K562 (cell line): ENCODE data around the gene PLCD1. TPM values are rescaled to one million over a fixed set of nuclear protein-coding genes. Genes with fewer than 3 reads are reported as not detected.

Source experiments
- AFF4 ChIP-seq: sonication (generic); formaldehyde crosslinking; IDR thresholded peaks from 2 replicates; pipeline ENCODE4 v1.8.0; 2023; ENCODE audit warnings: mild to moderate bottlenecking, missing genetic modification reagents
- ARID3A ChIP-seq: IDR thresholded peaks from 2 replicates; pipeline ENCODE4 v1.6.1; 2012; ENCODE audit warnings: low read depth, low read length, improper control_type of control experiment, borderline replicate concordance
- ATF1 ChIP-seq, 2 experiments: fragments of 450-650 bp in 1 of 2; IDR thresholded peaks; 2 replicates each; pipeline ENCODE4 v1.6.1; 2016; ENCODE audit warnings: missing compliant biosample characterization in 1 of 2, missing genetic modification characterization in 1 of 2
- ATF6 ChIP-seq: sonication (generic); formaldehyde crosslinking; IDR thresholded peaks from 2 replicates; pipeline ENCODE4 v1.4.0; 2020; ENCODE audit warnings: mild to moderate bottlenecking, missing genetic modification reagents
- DEAF1 ChIP-seq: fragments of 450-650 bp; formaldehyde crosslinking; IDR thresholded peaks from 2 replicates; pipeline ENCODE4 v1.4.0; 2020; ENCODE audit warnings: mild to moderate bottlenecking, moderate library complexity
- DLX4 ChIP-seq: fragments of 250-450 bp; sonication (Bioruptor Pico); IDR thresholded peaks from 2 replicates; pipeline ENCODE4 v1.6.1; 2021; ENCODE audit warnings: mild to moderate bottlenecking
- KDM1A ChIP-seq, 2 experiments: fragments of 450-650 bp; IDR thresholded peaks; 2 replicates each; pipeline ENCODE4 v1.6.1; 2016; ENCODE audit warnings: mild to moderate bottlenecking in 2 of 2
- MEF2D ChIP-seq: conservative IDR thresholded peaks from 2 replicates; pipeline ENCODE4 v1.6.1; 2016; ENCODE audit warnings: low read depth, missing genetic modification characterization, missing compliant biosample characterization
- POLR2AphosphoS5 ChIP-seq: IDR thresholded peaks from 2 replicates; pipeline ENCODE4 v1.6.1; 2011; ENCODE audit warnings: mild to moderate bottlenecking, low read depth, low read length, moderate library complexity; ENCODE audit not compliant: control insufficient read depth, insufficient read depth
- POLR2B ChIP-seq: fragments of 450-650 bp; IDR thresholded peaks from 2 replicates; pipeline ENCODE4 v1.6.1; 2018; ENCODE audit warnings: low read depth; ENCODE audit not compliant: partially characterized antibody
- SAP30 ChIP-seq: fragments of 200-600 bp; sonication (generic); IDR thresholded peaks from 2 replicates; pipeline ENCODE4 v1.6.1; 2012; ENCODE audit warnings: borderline replicate concordance, low read depth, mild to moderate bottlenecking, moderate library complexity, low read length, control low read depth, inconsistent platforms; ENCODE audit not compliant: insufficient read depth, poor library complexity, severe bottlenecking
- SIRT6 ChIP-seq: IDR thresholded peaks from one replicate; pipeline ENCODE4 v1.6.1; 2012; ENCODE audit warnings: low read depth, mild to moderate bottlenecking, control low read depth, inconsistent platforms, low read length, moderate library complexity
- SMAD2 ChIP-seq: fragments of 150-350 bp; IDR thresholded peaks from 2 replicates; pipeline ENCODE4 v1.6.1; 2014; ENCODE audit warnings: low read depth, mild to moderate bottlenecking, low read length
- TSC22D4 ChIP-seq: fragments of 450-650 bp; IDR thresholded peaks from 2 replicates; pipeline ENCODE4 v1.6.1; 2016; ENCODE audit warnings: missing genetic modification characterization, missing biosample characterization, control low read depth
- ZNF589 ChIP-seq: fragments of 200-800 bp; sonication (Bioruptor generic); IDR thresholded peaks from 2 replicates; pipeline ENCODE4 v1.6.1; 2016; ENCODE audit warnings: low read depth, missing genetic modification characterization, missing compliant biosample characterization
- polyA plus RNA-seq, 8 experiments: library from polyadenylated mRNA; depleted of rRNA in 4 of 8; stranded (reverse) in 5 of 8; unstranded in 3 of 8; fragments of >200 nt; fragmentation: Nextera tagmentation in 2 of 8; fragmentation: Illumina TruSeq in 1 of 8; extraction: Ambion mirVana in 2 of 8; extraction: Trizol in 1 of 8; gene quantifications; 2 replicates each; pipeline versions ENCODE4 v1.2.1 to v1.2.3, GENCODE V29; 2011 to 2014; ENCODE audit warnings: inconsistent platforms in 1 of 8, missing spikeins in 1 of 8
- total RNA-seq, 7 experiments: library from RNA; depleted of rRNA in 6 of 7; stranded (reverse); fragments of >200 nt in 6 of 7; fragmentation: Illumina TruSeq in 2 of 7; extraction: Trizol in 2 of 7; gene quantifications; 2 replicates each; pipeline versions ENCODE4 v1.2.1 to v1.2.3, GENCODE V29; 2011 to 2021; ENCODE audit warnings: low replicate concordance in 1 of 7

Gene PLCD1
- total and polyA plus RNA-seq, 9 of the 15 experiments (the other 6 are each of a cell fraction or from before 2014, with no cell fraction given): 5.4 to 209 (median 116) TPM

- TF ChIP-seq DEAF1 (CRISPR knock-in tag) (no peak), SAP30 (no peak), SIRT6 (no peak), POLR2B (peak; percentile 45), POLR2AphosphoS5 (peak; percentile 75; the same call in 1 of the 2 replicates), MEF2D (tag) (no peak), SMAD2 (no peak), ARID3A (no peak), TSC22D4 (no peak), ZNF589 (CRISPR knock-in tag) (no peak), ATF1 (CRISPR knock-in tag; IDR thresholded peaks at IDR 0.05) (no peak), ATF1 (tag; IDR thresholded peaks at IDR 0.05) (0 out of 2 replicates have a peak, but pooled peaks have one; percentile 8), KDM1A (IDR thresholded peaks at IDR 0.05) (no peak), ATF6 (0 out of 2 replicates have a peak, but pooled peaks have one; percentile 8), DLX4 (CRISPR knock-in tag) (no peak), AFF4 (CRISPR knock-in tag) (no peak)
Observed at GRCh38 chr3:38018296-38019266, 10.9 kb downstream of the PLCD1 start (continued).
